Kidney tubule cell (primary cell): ENCODE data around the gene GLDN.
"Not testable (repeated sequence)": the region's sequence is repeated elsewhere in the genome, so short reads cannot be mapped to it uniquely, and the experiment has no call there.

ENCODE experiments used
- DNase-seq: peaks from one replicate; pipeline ENCODE4 v3.0.0-alpha.2; 2018; ENCODE audit warnings: low spot score

Gene GLDN

DNA sequence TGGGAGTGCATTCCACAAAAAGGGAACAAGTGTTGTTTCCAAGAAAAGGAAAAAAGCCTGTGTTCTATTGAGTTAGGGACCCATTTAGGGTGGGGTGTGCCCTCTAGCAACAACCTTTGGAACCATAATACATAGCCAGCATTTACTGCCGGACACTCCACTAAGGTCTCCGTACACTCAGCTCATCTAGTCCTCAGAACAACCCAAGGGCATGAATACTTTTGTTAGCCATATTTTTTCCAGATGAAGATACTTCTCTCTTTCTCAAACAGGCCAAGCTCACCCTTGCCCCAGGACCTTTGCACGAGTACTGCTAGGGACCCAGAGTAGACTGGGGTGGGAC lies 46.2 kb downstream of the GLDN start:
- DNase-seq, result no peak

GRCh38 chr15:51388726-51389125 lies 47.3 kb downstream of the GLDN start:
- no peak for DNase-seq

- DNase-seq, result no peak
Measured at GRCh38 chr15:51390241-51390965, 48.9 kb downstream of the GLDN start.

GRCh38 chr15:51390966-51391422 lies 49.5 kb downstream of the GLDN start:
- no peak for DNase-seq

GRCh38 chr15:51396921-51397320 lies 55.5 kb downstream of the GLDN start:
- DNase-seq, result no peak

GRCh38 chr15:51398626-51399025 lies 57.2 kb downstream of the GLDN start:
- no peak for DNase-seq

GRCh38 chr15:51401051-51401780 lies 59.8 kb downstream of the GLDN start:
- no peak for DNase-seq

- peak; percentile 33 for DNase-seq
Measured at GRCh38 chr15:51401872-51402517, 60.5 kb downstream of the GLDN start.

DNA sequence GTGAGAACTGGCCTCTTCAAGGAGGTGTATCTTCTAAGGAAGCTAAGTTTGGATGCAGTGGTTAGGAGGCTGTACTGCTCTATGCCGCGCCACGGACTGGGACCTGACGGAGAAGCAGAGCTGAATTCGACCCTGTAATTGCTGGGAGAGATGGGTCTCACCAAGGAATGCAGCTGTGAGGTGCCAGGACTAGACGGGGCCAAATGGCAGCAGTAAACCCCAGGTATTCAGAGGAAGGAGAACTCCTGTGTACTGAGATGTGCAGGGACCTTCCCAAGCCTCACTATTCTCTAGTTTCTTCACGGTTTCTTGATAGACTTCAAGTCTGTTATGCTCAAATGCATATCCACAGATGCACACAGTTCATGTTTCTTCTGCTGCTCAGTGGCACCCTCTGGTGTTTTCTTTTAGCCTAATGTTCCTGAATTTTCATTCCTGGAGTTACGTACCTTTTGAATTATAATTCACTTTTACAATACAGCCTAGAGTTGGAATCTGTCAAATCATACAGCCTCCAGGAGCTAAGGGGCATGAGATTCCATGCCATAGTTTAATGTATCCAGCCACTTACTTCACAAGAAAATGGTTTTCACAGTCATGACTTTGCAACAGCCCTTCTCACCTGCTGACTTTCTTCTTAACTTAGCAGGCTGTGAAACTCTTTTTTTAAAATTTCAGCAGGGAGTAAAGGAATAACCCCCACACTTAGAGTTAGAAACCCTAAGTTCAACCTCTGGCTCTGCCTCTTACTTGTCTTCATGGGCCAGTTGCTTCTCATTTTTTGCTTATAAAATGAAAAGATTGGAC lies 61.8 kb downstream of the GLDN start:
- peak; percentile 39 for DNase-seq

GRCh38 chr15:51403946-51404695 lies 62.7 kb downstream of the GLDN start:
- no peak for DNase-seq

GRCh38 chr15:51405693-51406523 lies 64.5 kb downstream of the GLDN start:
- DNase-seq, result no peak

- DNase-seq, result no peak
Measured at GRCh38 chr15:51414256-51414860, 72.9 kb downstream of the GLDN start.

GRCh38 chr15:51416129-51416528 lies 74.7 kb downstream of the GLDN start:
- no peak for DNase-seq

DNA sequence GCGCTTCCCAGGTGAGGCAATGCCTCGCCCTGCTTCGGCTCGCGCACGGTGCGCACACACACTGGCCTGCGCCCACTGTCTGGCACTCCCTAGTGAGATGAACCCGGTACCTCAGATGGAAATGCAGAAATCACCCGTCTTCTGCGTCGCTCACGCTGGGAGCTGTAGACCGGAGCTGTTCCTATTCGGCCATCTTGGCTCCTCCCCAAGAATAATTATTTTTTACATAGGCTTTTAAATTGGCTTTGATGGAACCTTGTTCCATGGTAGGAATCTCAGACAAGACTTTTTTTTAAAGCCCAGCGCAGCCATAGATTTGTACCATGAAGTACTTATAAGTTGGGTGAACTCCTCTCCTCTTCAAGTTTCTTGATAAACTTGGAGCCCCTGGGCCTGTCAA lies 81.6 kb downstream of the GLDN start:
- not testable (repeated sequence) for DNase-seq

DNA sequence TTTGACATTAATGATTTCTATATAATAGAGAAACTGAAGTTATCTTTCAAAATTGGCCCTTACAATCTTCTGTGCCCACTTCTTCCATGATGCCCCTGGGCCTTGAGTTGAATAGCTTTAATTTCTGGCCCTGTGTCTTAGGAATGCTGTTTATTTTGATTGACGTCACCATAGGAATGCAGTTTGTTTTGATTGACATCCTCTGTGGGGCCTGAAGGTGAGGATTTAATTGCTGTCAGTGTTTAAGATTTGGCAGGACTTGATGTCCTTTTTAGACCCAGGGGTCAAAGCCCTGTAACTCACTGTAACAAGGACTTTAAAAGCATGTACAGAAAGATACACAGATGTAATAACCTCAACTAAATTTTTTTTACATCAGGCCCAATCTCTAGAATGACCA lies 83.3 kb downstream of the GLDN start:
- peak; percentile 17 for DNase-seq

- no peak for DNase-seq
Measured at GRCh38 chr15:51425517-51426040, 84.1 kb downstream of the GLDN start.

DNA sequence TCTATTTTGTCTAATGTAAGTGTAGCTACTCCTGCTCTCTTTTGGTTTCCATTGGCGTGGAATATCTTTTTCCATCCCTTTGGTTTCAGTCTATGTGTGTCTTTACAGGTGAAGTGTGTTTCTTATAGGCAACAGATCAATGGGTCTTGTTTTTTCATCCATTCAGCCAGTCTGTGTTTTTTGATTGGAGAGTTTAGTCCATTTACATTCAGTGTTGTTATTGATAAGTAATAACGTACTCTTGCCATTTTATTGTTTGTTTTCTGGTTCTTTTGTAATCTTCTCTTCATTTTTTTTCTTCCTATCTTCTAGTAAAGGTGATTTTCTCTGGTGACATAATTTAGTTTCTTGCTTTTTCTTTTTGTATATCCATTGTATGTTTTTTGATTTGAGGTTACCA lies 97.1 kb downstream of the GLDN start:
- DNase-seq, result no peak

DNA sequence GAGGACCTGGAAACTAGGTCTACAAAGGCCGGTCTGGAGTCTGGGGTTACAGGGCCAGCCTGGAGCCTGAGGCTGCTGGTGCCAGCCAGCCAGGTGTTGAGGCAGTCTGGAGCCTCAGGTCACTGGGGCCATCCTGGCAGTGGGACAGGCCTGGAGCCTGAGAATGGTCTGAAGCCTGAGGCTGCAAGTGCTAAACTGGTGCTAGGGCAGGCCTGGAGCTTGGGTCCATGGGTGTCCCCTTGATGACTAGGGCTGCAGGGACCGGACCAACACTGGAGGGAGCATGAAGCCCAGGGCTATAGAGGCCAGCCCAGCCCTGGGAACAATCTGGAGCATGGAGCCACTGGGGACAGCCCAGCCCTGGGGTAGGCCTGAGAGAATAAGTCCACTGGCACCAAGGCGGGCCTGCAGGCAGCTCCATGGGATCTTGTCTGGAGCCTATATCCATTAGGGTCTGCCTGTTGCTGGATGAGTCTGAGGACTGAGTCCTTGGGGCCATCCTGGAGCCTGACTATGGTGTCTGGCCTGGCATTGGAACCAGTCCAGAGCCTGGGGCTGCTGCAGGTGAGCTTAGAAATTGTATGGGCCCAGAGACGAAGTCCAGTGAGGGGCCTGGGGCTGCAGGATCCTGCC lies 101.9 kb downstream of the GLDN start:
- DNase-seq, result no peak

DNA sequence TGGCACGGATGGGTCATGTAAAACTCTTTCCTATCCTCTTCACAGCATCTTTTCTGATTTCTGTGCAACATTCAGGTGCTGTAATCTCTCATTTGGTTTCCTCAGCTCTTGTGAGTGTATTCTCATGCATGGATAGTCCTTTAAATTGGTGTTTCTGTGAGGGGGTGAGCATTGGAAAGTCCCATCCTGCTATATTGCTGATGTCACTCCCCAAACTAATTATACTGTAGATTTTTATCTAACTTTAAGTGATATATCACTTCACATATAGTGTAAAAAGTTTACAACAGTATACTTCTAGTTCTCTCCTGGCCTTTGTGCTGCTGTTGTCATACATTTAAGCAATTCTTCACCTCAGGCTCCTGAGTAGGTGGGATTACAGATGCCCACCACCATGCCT lies 102.7 kb downstream of the GLDN start:
- no peak for DNase-seq

DNA sequence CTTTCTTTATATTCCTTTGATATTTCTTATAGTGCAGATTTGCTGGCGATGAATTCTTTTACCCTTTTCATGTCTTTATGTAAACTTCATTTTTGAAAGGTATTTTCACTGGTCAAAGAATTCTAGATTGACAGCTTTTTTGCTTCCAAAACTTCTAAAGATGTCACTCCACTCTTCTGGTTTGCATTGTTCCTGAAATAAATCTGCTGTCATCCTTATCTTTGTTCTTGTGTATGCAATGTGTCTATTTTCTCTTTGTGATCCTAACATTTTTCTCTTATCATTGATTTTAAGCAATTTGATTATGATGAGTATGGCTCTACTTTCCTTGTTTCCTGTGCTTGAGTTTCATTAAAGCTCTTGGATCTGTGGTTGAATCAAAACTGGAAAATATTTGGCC lies 103.4 kb downstream of the GLDN start:
- DNase-seq, result no peak
